Caki2 (cell line): Measurements from ENCODE around the gene OR10H1. TPM values are rescaled to one million over a fixed set of nuclear protein-coding genes. Genes with fewer than 3 reads are reported as not detected.
"Not testable (repeated sequence)": the region's sequence is repeated elsewhere in the genome, so short reads cannot be mapped to it uniquely, and the experiment has no call there.

Experiments
- DNase-seq: peaks from one replicate; pipeline ENCODE4 v3.0.0-alpha.2; 2015; ENCODE audit warnings: low read depth
- in situ Hi-C: cut with HindIII; loops from 2 replicates; pipeline ENCODE4 v1.10.0; 2016; ENCODE audit warnings: low sequenced_read_pairs, low pct_unique_long_range_greater_than_20kb, mixed read lengths
- total RNA-seq: library from RNA; depleted of rRNA; stranded (reverse); fragments of >200 nt; shearing (Covaris generic); gene quantifications from 2 replicates; pipeline ENCODE4 v1.2.3, GENCODE V29; 2014; ENCODE audit warnings: low replicate concordance; rRNA removed

The OR10H1 gene
- not detected in 2 replicates for total RNA-seq

GRCh38 chr19:15815306-15815705 is at the start of gene OR10H1:
Gene OR10H1 (minus strand): TSS chr19:15815664. CDS start chr19:15808037, 7,627 bp downstream.
- no peak for DNase-seq
- in situ Hi-C loops, result no loop called here

- in situ Hi-C loops, result no loop called here
- DNase-seq, result no peak
Measured at GRCh38 chr19:15864824-15865223, 49.4 kb upstream of the OR10H1 start.

GRCh38 chr19:15863272-15863671 is 47.8 kb upstream of the OR10H1 start:
- in situ Hi-C loops, result no loop called here
- DNase-seq, result no peak

- DNase-seq, result no peak
- in situ Hi-C loops, result no loop called here
Measured at GRCh38 chr19:15862444-15862843, 47.0 kb upstream of the OR10H1 start.

- no peak for DNase-seq
- in situ Hi-C loops, result no loop called here
Measured at GRCh38 chr19:15860522-15860921, 45.1 kb upstream of the OR10H1 start.

GRCh38 chr19:15859187-15859586 is 43.7 kb upstream of the OR10H1 start:
- no peak for DNase-seq
- in situ Hi-C loops, result no loop called here

DNA sequence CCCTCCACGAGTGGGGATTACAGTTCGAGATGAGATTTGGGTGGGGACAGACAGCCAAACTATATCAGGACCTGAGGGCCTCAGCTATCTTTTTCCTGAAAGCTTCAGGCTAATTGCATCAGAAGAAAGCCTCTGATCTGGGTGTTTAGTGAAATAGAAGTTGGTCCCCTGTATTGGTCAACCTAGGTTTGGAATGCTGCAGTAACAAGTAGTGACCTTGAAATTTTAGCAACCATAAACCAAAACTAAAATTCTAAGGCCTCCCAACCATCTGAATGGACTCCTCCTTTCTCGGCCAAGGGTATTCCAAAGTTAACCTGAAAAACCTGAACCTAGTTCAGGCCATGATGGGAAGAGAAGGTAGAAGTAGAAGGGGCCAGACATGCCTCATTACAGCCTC is 34.9 kb upstream of the OR10H1 start:
- no peak for DNase-seq
- in situ Hi-C loops, result no loop called here

DNA sequence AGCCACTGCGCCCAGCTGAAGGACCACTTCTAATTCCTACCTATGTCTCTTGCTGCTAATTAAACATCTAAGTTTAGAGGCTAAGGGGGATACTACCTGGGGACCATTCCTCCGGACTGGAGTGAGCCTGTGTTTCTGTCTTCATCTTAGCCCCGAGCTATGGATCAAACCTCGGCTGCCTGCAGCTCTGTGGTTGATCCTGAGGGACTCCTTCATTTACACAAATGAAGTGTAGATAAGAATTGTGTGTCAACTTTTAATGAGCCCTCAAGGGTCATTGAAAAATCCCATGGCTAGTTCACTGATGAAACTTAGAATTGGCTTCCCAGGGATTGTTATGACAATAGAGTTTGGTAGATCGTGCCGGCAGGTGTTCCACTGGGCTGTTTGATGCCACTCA is 31.5 kb upstream of the OR10H1 start:
- DNase-seq, result no peak
- in situ Hi-C loops, result no loop called here

DNA sequence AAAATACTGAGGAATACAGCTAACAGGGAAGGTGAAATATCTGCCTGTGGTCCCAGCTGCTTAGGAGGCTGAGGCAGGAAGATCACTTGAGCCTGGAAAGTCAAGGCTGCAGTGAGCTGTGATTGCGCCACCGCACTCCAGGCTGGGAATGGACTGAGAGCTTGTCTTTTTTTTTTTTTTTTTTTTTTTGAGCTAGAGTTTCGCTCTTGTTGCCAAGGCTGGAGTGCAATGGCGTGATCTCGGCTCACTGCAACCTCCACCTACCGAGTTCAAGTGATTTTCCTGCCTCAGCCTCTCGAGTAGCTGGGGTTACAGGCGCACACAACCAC is 28.4 kb upstream of the OR10H1 start:
- in situ Hi-C loops, DNase-seq: not testable (repeated sequence)

DNA sequence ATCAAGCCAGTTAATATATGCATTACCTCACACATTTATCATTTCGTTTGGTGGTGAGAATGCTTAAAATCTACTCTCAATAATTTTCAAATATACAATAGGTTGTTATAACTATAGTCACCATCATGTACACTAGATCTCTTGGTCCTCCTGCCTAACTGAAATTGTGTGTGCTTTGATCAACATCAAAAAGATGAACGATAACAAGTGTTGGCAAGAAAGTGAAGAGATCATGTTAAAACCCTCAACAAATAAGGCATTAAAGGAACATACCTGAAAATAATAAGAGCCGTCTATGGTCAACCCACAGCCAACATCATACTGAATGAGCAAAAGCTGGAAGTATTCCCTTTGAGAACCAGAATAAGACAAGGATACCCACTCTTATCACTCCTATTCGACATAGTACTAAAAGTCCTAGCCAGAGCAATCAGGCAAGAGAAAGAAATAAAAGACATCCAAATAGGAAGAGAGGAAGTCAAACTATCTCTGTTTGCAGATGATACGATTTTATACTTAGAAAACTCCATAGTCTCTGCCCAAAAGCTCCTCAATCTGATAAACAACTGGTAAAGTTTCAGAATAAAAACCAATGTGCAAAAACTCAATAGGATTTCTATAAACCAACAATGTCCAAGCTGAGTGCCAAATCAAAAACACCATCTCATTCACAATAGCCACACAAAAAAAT is 27.9 kb upstream of the OR10H1 start:
- in situ Hi-C loops, result no loop called here
- DNase-seq, result no peak

GRCh38 chr19:15841875-15842569 is 26.6 kb upstream of the OR10H1 start:
- no peak for DNase-seq
- in situ Hi-C loops, result no loop called here

GRCh38 chr19:15840833-15841232 is 25.4 kb upstream of the OR10H1 start:
- in situ Hi-C loops, result no loop called here
- no peak for DNase-seq

DNA sequence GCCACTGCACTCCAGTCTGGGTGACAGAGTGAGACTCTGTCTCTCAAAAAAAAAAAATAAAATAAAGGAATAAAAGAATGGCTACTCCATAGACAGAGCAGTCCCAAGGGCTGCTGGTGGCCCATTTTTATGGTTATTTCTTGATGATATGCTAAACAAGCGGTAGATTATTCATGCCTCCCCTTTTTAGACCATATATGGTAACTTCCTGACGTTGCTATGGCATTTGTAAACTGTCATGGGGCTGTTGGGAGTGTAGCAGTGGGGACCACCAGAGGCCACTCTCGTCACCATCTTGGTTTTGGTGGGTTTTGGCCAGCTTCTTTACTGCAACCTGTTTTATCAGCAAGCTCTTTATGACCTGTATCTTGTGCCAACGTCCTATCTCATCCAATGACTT is 24.4 kb upstream of the OR10H1 start:
- in situ Hi-C loops, result not testable (repeated sequence)

DNA sequence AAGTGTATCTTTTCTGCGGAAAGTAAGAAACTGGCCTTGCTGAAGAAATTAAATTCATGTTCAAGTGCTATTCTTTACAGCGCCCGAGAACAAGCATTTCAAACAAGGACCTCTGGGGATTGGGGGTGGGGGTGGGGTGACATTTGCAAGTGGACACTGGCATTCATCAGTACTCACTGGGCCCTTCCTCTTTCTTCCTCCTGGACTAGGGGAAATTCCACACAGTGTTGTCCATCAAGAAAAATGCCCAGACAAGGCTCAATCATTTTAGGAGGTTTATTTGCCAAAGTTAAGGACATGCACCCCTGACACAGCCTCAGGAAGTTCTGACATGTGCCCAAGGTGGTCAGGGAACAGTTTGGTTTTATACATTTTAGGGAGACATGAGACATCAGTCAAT is 22.9 kb upstream of the OR10H1 start:
- DNase-seq, result peak; percentile 2
- in situ Hi-C loops, result no loop called here

More for the DNA sequence above, 24.4 kb upstream of the OR10H1 start:
- not testable (repeated sequence) for DNase-seq

DNA sequence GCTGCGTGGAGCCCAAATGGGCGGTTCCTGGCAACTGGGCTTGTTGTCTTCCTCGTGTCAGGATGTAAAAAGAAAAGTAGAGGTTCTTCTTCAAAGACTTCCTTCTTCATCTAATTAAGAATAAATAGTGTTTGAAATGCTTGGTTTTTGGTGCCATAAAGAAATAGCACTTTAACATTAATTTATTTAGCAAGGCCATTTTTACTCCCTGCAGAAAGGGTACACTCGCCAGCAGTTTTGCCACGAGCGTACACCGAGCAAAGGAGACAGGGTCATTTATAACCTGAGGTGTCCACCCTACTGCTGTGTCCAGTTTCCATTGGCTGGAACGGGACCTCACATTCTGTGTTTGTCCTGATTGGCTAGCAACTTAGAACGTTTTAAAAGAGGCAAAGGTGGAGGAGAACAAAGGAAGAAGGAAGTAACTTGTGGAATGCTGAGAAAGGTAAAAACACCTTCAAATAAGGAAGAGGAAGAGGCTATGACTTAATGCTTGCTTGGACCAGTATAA is 21.8 kb upstream of the OR10H1 start:
- in situ Hi-C loops, result no loop called here
- peak; percentile 95 for DNase-seq

DNA sequence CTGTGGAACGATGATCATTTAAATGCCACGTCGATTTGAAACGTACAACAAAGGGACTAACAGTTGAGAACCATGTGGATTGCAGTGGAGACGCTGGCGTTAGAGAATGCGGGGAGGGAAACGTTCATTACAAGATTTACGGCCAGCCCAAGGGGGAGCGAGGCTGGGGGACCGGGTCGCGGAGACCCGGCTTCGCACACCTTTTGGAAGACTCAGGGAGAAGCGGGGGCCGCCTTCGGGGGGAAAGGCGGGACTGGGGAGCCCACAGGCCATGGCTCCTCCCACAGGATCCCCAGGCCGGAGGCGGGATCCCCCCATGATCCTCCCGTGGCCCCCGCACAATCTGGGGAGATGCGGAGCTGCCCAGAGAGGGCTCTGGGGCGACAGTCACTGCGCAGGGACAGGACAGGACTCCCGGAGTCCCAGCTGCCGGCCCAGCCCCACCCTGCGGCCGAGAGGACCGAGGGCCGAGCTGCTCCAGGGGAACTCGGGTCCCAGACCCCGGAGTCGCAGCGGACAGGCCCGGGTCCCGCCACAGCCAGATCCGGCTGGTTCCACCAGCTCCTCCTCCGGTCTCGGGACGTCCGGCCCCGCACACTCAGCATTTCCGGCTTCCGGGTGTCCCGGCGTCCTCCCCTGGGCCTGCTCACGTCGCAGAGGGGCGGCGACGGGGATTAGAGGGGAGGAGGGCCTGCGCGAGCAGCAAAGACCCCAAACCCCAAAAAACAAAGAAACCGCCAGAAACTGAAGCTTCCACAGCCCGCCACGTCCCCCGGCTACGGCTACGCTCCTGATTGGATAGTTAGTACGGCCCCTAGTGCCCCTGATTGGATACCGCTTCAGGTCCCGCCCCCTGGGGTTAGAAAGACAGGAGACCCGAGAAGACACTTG is 21.1 kb upstream of the OR10H1 start:
- peak; percentile 99 for DNase-seq
- in situ Hi-C loops, result no loop called here

GRCh38 chr19:15835565-15836329 is 20.3 kb upstream of the OR10H1 start:
- DNase-seq, result peak; percentile 89
- in situ Hi-C loops, result not testable (repeated sequence)

DNA sequence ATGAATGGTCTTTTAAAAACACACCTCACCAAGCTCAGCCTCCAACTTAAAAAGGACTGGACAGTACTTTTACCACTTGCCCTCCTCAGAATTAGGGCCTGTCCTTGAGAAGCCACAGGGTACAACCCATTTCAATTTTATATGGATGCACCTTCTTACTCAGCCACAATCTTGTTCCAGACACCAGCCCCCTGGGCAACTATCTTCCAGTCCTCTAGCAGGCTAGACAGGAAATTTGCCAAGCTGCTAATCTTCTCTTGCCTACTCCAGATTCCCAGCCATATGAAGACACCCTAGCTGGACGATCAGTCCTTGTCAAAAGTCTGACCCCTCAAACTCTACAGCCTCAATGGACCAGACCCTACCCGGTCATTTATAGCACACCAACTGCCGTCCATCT is 18.8 kb upstream of the OR10H1 start:
- DNase-seq, in situ Hi-C loops: not testable (repeated sequence)
